GM15510 (cell line): ENCODE measurements around the gene STARD8.

ENCODE experiments used
- POLR2A ChIP-seq: IDR thresholded peaks from 3 replicates; pipeline ENCODE4 v1.6.1; 2011; ENCODE audit warnings: borderline replicate concordance; ENCODE audit not compliant: insufficient read length; ENCODE audit errors: extremely low read depth

The STARD8 gene

GRCh38 chrX:68719181-68719903 is 71.9 kb downstream of the STARD8 start:
- TF ChIP-seq POLR2A, result no peak

GRCh38 chrX:68719904-68720614 is 72.6 kb downstream of the STARD8 start:
- TF ChIP-seq POLR2A, result no peak

GRCh38 chrX:68720851-68721250 is 73.4 kb downstream of the STARD8 start:
- no peak for TF ChIP-seq POLR2A

GRCh38 chrX:68721546-68721945 is 74.1 kb downstream of the STARD8 start:
- no peak for TF ChIP-seq POLR2A

- no peak for TF ChIP-seq POLR2A
Measured at GRCh38 chrX:68721991-68722860, 74.8 kb downstream of the STARD8 start.

GRCh38 chrX:68723491-68724155 is 76.2 kb downstream of the STARD8 start:
- no peak for TF ChIP-seq POLR2A

- TF ChIP-seq POLR2A, result no peak
Measured at GRCh38 chrX:68724531-68725020, 77.1 kb downstream of the STARD8 start.

- no peak for TF ChIP-seq POLR2A
Measured at GRCh38 chrX:68725756-68726365, 78.4 kb downstream of the STARD8 start.

GRCh38 chrX:68726366-68726765 is 78.9 kb downstream of the STARD8 start:
- no peak for TF ChIP-seq POLR2A

GRCh38 chrX:68727696-68728095 is 80.2 kb downstream of the STARD8 start:
- TF ChIP-seq POLR2A, result no peak

GRCh38 chrX:68728186-68728585 is 80.7 kb downstream of the STARD8 start:
- no peak for TF ChIP-seq POLR2A

GRCh38 chrX:68731254-68731653 is 83.8 kb downstream of the STARD8 start:
- TF ChIP-seq POLR2A, result no peak

- no peak for TF ChIP-seq POLR2A
Measured at GRCh38 chrX:68732906-68733493, 85.5 kb downstream of the STARD8 start.

- TF ChIP-seq POLR2A, result no peak
Measured at GRCh38 chrX:68735266-68735665, 87.8 kb downstream of the STARD8 start.
